Measurements from ENCODE around the gene TSFM. TPM values are rescaled to one million over a fixed set of nuclear protein-coding genes. Genes with fewer than 3 reads are reported as not detected.

The TSFM gene
- total and polyA plus RNA-seq, 2 of the 4 experiments (the other 2 are of a cell fraction), result 11.5 to 14.0 TPM

GRCh38 chr12:57767305-57767698 lies 15.3 kb upstream of the TSFM start:
- no peak overlapping the region for H2BK5ac ChIP-seq (ENCODE audit: low read depth, low read length, poor library complexity, severe bottlenecking)
- DNase-seq, result no peak
- H2AK9ac ChIP-seq (replicated peaks; ENCODE audit: low read depth, low read length, poor library complexity), result no peak overlapping the region
- POLR2A ChIA-PET (ENCODE audit: unreplicated experiment), result no interaction called here
- H2BK120ac ChIP-seq (ENCODE audit: low read depth, low read length), result no peak overlapping the region
- H3K27ac ChIP-seq (ENCODE audit: insufficient read depth, low read length), result no peak overlapping the region
- peaks cover 10 to 14% of the 10 kb centered on the region in 2 experiments; a peak in 3 of 4 replicates for H3K79me1 ChIP-seq (ENCODE audit: low read depth in 1 of 2, low read length in 2 of 2)
- in situ Hi-C loops (cut with MboI; ENCODE audit: low sequenced_read_pairs) (no loop called here), dilution Hi-C loops (cut with HindIII; ENCODE audit: low sequenced_read_pairs, unreplicated experiment) (no loop called here), intact Hi-C loops (cut with micrococcal nuclease) (no loop called here)
- no peak overlapping the region for H3K9ac ChIP-seq (ENCODE audit: low read depth, low read length)
- no peak overlapping the region for H2BK20ac ChIP-seq (ENCODE audit: low read depth, low read length)
- H3K9me3 ChIP-seq (ENCODE audit: control insufficient read depth, insufficient read depth, low read length), result peaks cover 2% of the 10 kb centered on the region; the same call in 1 of the 2 replicates
- H4K5ac ChIP-seq (ENCODE audit: low read depth, low read length), result no peak overlapping the region
- H3K4me1 ChIP-seq (ENCODE audit: control insufficient read depth, insufficient read depth, low read length), result peaks cover 11% of the 10 kb centered on the region; the same call in 1 of the 2 replicates
- H3K56ac ChIP-seq (ENCODE audit: extremely low read depth, insufficient read depth, low read length), result no peak overlapping the region
- ATAC-seq (ENCODE audit: low read depth), result no peak
- no peak overlapping the region for H3K14ac ChIP-seq (replicated peaks; ENCODE audit: low read depth, low read length)
- peaks cover 9% of the 10 kb centered on the region for H3K9me1 ChIP-seq (ENCODE audit: insufficient read depth, low read length)
- no peak overlapping the region for H2BK15ac ChIP-seq (ENCODE audit: low read depth, low read length)
- H4K20me1 ChIP-seq (ENCODE audit: insufficient read depth, low read length), result no peaks in the 10 kb centered on the region
- no peak overlapping the region for H2AFZ ChIP-seq (replicated peaks; ENCODE audit: low read length, poor library complexity)
- CTCF ChIA-PET, result interaction anchor here (0.7 to 2.0 kb wide), 2 partner anchors 11 to 16 kb away, joined by 3 to 6 read pairs; partner anchors contain the start of gene TSFM
- no peak overlapping the region for H3K23ac ChIP-seq (ENCODE audit: low read depth, low read length)
- BruUV-seq (replicated peaks), result no TSS peak
- TF ChIP-seq BHLHE40 (IDR thresholded peaks at IDR 0.05; ENCODE audit: low read depth, low read length) (no peak), RCOR1 (IDR thresholded peaks at IDR 0.05; ENCODE audit: insufficient replicate concordance, low read length) (no peak), MAZ (IDR thresholded peaks at IDR 0.05; ENCODE audit: borderline replicate concordance, low read depth, low read length) (no peak), MAFK (IDR thresholded peaks at IDR 0.05; ENCODE audit: low read depth, low read length) (no peak), NFE2L2 (IDR thresholded peaks at IDR 0.05; ENCODE audit: low read depth, low read length) (no peak), RFX5 (IDR thresholded peaks at IDR 0.05; ENCODE audit: low read depth, low read length) (no peak), ELK1 (IDR thresholded peaks at IDR 0.05; ENCODE audit: borderline replicate concordance, low read depth, low read length) (no peak), RAD21 (IDR thresholded peaks at IDR 0.05; ENCODE audit: low read length) (no peak), USF2 (IDR thresholded peaks at IDR 0.05; ENCODE audit: low read depth, low read length) (no peak), CEBPB (IDR thresholded peaks at IDR 0.05; ENCODE audit: low read depth, low read length) (no peak)
- H4K8ac ChIP-seq (ENCODE audit: low read depth in 2 of 2, low read length in 2 of 2), result no peak overlapping the region
- no peak overlapping the region for H3K4me2 ChIP-seq (ENCODE audit: low read depth, low read length)
- peaks cover 1% of the 10 kb centered on the region; the same call in 1 of the 2 replicates for H3K36me3 ChIP-seq (ENCODE audit: control insufficient read depth, insufficient read depth, low read length)
- no peak overlapping the region for H4K91ac ChIP-seq (ENCODE audit: insufficient read depth, low read depth, low read length)
- H3K18ac ChIP-seq (ENCODE audit: low read depth, low read length), result no peak overlapping the region
- no peak overlapping the region for H2AK5ac ChIP-seq (ENCODE audit: low read depth, low read length)
- H3K4me3 ChIP-seq (ENCODE audit: insufficient read depth, low read depth, low read length), result no peak overlapping the region
- no peak overlapping the region for H3K4ac ChIP-seq (ENCODE audit: low read depth, low read length)
- peaks cover 43% of the 10 kb centered on the region for H3K27me3 ChIP-seq (ENCODE audit: control insufficient read depth, insufficient read depth, low read length)
